ENCODE results near the gene PDGFC. TPM values are rescaled to one million over a fixed set of nuclear protein-coding genes. Genes with fewer than 3 reads are reported as not detected.

Gene PDGFC
- total and polyA plus RNA-seq, 2 of the 8 experiments (the other 6 are each of a cell fraction or from before 2014, with no cell fraction given), result 0.65 to 2.7 TPM

DNA sequence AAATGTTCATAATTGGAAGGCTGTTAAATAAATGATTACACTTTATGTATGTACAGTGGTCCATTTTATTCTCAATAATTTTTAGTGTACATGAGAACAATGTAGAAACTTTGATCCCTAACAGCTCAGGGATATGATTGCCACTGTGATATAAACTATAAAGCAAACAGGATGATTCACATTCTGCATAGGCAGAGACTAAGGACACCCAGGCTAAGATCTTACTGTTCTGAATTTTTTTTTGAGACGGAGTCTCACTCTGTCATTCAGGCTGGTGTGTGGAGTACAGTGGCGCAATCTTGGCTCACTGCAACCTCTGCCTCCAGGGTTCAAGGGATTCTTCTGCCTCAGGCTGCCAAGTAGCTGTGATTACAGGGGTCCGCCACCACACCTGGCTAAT, 186.6 kb downstream of the PDGFC start (continued):
- TF ChIP-seq, protein P1, sequence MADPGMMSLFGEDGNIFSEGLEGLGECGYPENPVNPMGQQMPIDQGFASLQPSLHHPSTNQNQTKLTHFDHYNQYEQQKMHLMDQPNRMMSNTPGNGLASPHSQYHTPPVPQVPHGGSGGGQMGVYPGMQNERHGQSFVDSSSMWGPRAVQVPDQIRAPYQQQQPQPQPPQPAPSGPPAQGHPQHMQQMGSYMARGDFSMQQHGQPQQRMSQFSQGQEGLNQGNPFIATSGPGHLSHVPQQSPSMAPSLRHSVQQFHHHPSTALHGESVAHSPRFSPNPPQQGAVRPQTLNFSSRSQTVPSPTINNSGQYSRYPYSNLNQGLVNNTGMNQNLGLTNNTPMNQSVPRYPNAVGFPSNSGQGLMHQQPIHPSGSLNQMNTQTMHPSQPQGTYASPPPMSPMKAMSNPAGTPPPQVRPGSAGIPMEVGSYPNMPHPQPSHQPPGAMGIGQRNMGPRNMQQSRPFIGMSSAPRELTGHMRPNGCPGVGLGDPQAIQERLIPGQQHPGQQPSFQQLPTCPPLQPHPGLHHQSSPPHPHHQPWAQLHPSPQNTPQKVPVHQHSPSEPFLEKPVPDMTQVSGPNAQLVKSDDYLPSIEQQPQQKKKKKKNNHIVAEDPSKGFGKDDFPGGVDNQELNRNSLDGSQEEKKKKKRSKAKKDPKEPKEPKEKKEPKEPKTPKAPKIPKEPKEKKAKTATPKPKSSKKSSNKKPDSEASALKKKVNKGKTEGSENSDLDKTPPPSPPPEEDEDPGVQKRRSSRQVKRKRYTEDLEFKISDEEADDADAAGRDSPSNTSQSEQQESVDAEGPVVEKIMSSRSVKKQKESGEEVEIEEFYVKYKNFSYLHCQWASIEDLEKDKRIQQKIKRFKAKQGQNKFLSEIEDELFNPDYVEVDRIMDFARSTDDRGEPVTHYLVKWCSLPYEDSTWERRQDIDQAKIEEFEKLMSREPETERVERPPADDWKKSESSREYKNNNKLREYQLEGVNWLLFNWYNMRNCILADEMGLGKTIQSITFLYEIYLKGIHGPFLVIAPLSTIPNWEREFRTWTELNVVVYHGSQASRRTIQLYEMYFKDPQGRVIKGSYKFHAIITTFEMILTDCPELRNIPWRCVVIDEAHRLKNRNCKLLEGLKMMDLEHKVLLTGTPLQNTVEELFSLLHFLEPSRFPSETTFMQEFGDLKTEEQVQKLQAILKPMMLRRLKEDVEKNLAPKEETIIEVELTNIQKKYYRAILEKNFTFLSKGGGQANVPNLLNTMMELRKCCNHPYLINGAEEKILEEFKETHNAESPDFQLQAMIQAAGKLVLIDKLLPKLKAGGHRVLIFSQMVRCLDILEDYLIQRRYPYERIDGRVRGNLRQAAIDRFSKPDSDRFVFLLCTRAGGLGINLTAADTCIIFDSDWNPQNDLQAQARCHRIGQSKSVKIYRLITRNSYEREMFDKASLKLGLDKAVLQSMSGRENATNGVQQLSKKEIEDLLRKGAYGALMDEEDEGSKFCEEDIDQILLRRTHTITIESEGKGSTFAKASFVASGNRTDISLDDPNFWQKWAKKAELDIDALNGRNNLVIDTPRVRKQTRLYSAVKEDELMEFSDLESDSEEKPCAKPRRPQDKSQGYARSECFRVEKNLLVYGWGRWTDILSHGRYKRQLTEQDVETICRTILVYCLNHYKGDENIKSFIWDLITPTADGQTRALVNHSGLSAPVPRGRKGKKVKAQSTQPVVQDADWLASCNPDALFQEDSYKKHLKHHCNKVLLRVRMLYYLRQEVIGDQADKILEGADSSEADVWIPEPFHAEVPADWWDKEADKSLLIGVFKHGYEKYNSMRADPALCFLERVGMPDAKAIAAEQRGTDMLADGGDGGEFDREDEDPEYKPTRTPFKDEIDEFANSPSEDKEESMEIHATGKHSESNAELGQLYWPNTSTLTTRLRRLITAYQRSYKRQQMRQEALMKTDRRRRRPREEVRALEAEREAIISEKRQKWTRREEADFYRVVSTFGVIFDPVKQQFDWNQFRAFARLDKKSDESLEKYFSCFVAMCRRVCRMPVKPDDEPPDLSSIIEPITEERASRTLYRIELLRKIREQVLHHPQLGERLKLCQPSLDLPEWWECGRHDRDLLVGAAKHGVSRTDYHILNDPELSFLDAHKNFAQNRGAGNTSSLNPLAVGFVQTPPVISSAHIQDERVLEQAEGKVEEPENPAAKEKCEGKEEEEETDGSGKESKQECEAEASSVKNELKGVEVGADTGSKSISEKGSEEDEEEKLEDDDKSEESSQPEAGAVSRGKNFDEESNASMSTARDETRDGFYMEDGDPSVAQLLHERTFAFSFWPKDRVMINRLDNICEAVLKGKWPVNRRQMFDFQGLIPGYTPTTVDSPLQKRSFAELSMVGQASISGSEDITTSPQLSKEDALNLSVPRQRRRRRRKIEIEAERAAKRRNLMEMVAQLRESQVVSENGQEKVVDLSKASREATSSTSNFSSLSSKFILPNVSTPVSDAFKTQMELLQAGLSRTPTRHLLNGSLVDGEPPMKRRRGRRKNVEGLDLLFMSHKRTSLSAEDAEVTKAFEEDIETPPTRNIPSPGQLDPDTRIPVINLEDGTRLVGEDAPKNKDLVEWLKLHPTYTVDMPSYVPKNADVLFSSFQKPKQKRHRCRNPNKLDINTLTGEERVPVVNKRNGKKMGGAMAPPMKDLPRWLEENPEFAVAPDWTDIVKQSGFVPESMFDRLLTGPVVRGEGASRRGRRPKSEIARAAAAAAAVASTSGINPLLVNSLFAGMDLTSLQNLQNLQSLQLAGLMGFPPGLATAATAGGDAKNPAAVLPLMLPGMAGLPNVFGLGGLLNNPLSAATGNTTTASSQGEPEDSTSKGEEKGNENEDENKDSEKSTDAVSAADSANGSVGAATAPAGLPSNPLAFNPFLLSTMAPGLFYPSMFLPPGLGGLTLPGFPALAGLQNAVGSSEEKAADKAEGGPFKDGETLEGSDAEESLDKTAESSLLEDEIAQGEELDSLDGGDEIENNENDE (IDR thresholded peaks at IDR 0.05; ENCODE audit: insufficient replicate concordance, low read length), result no peak
